ENCODE measurements around the gene D2HGDH. TPM values are rescaled to one million over a fixed set of nuclear protein-coding genes. Genes with fewer than 3 reads are reported as not detected.

Gene D2HGDH
- 8.0 TPM for total RNA-seq

GRCh38 chr2:241734467-241735208 is at the start of gene D2HGDH:
Gene D2HGDH, plus strand, starts transcription at chr2:241734630. Its CDS starts 595 bp downstream, at chr2:241735225.
- peak; percentile 82 for DNase-seq

- no peak for DNase-seq
These were observed 48.1 kb upstream of the D2HGDH start for GRCh38 chr2:241686324-241686649.

DNA sequence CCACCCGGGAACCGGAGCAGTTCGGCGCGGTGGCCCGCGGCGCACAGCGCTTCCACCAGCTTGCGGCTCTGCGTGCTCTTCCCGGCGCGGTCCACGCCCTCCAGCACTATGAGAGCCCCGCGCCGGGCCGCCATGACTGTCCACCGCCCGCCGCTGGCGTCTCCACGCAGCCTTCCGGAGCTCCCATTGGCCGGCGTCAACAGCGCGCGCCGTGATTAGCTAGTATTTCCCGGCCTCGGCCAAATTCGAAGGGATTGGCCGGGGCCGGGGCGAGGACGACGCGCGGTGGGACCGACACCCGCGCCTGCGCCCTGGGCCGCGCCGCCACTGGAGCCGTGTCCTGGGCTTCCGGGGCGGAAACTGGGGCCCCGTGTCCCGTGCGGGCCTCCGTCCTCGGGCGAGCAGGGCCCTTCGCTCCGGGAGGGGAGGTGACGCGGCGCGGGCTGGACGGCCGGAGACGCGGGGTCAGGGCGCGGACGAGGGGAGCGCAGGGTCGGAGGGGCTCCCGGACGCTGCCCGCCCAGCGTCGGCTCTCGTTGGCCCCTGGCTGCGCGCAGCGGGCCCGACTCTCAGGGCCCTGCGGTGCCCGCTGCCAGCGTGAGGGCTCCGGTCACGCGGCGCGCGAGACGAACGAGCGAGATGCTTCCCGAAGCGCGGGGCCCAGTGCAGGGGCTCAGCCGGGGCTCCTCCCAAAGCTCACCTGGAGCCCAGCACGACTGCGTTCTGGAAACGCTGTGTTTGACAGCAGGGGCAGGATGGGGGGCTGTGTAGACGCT is 47.6 kb upstream of the D2HGDH start, which contains the start of gene DTYMK:
Gene DTYMK, minus strand, starts transcription at position 166 of the 776 bp plus-strand sequence. Its CDS starts 32 bp downstream, at position 134.
- DNase-seq = peak; percentile 92

DNA sequence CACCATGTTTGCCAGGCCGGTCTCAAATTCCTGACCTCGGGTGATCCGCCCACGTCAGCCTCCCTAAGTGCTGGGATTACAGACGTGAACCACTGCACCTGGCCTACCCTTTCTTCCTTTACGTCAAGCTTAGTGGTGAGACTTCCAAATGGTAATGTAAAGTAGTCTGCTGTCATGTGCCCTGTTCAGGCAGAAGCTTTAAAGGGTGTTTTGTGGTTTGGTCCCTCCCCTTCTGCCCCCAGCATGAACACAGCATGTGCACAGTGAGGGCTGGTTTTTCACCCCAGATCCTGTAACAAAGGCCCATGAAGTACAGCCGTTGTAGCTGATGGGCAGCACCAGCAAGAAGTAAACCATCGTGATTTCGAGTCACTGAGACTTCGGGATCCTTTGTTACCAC is 45.1 kb upstream of the D2HGDH start:
- no peak for DNase-seq

DNA sequence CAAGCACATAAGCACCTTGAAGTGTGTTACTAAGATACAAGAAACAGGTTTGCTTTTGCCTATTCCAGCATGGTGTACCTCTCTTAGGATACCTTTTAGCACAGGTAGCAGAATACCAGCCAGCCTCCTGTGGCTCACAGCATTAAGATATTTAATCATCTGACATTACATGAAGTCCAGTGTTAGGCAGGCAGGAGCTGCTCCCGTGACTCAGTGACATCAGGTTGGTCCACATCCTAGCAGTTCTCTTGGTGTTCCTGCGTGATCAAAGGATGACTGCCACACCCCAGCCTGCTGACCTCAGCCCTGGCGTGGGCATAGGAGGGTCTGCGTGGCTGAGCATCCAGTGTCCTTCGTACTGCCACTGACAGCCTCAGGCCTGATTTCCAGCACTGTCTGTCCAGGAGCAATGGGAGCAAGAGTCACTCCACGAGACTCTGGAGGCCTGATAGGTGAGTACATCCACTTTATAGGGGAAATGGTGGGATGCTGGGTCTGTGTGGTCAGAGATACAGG is 44.2 kb upstream of the D2HGDH start:
- DNase-seq = no peak

GRCh38 chr2:241692448-241692847 is 42.0 kb upstream of the D2HGDH start:
- DNase-seq = no peak

DNA sequence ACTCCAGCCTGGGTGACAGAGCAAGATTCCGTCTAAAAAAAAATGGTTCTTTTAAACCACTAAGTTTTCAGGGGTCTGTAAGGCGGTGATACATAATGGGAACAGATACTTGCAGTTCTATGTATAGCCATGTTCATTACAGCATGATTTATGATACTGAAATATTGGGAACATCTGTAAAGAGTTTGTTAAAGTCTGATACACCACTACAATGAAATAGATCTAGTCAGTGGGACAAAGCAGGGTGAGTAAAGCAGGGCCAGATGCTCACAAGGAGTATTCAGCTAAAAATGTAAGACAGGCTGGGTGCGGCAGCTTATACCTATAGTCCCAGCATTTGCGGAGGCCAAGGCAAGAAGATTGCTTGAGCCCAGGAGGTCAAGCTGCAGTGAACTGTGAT is 38.8 kb upstream of the D2HGDH start:
- no peak for DNase-seq

DNA sequence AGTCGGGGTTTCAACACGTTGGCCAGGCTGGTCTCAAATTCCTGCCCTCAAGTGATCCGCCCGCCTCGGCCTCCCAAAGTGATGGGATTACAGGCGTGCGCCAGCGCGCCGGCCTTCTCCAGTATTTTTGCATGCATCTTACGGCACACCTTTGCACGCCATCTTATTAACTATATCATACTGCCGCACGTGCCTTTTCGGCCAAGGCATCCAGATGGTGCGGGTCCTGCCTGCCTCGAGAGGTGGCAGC is 33.4 kb upstream of the D2HGDH start:
- DNase-seq = no peak

DNA sequence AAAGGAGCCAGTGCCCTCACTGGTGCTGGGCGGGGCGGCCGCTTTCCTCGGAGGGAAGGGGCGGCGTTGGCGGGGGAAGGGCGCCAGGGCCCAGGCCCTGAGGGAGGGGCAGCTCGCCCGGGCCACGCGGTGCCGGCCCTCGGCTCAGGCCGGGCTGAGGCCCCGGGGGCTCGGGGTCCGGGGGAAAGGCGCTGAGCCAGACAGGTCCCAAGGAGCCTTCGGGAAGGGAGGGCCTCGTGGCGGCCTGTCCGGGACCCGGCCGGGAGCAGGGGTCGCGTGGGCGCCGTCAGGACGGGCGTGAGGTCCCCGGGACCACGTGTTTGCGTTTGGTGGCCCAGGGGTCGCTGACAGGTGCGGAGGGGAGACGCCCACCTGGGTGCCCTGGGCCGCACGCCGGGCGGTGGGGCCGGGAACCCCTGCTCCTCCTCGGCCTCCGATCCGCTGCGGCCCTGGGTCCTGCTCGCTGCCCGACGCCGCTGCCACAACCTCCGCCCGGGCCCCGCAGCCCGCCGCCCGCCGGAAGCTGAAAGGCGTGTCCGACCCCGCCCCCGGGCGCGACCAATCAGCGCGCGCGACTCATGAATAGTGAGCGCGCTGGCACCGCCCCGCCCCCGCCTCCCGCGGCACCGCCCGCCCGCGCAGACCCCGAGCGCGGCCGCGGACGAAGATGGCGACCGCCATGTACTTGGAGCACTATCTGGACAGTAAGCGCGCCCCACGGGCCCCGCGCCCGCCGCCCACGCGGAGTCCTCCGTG is 32.9 kb upstream of the D2HGDH start, which contains the start of gene ING5:
Gene ING5, plus strand, starts transcription at position 641 of the 756 bp plus-strand sequence. Its CDS starts 27 bp downstream, at position 668.
- peak; percentile 89 for DNase-seq

DNA sequence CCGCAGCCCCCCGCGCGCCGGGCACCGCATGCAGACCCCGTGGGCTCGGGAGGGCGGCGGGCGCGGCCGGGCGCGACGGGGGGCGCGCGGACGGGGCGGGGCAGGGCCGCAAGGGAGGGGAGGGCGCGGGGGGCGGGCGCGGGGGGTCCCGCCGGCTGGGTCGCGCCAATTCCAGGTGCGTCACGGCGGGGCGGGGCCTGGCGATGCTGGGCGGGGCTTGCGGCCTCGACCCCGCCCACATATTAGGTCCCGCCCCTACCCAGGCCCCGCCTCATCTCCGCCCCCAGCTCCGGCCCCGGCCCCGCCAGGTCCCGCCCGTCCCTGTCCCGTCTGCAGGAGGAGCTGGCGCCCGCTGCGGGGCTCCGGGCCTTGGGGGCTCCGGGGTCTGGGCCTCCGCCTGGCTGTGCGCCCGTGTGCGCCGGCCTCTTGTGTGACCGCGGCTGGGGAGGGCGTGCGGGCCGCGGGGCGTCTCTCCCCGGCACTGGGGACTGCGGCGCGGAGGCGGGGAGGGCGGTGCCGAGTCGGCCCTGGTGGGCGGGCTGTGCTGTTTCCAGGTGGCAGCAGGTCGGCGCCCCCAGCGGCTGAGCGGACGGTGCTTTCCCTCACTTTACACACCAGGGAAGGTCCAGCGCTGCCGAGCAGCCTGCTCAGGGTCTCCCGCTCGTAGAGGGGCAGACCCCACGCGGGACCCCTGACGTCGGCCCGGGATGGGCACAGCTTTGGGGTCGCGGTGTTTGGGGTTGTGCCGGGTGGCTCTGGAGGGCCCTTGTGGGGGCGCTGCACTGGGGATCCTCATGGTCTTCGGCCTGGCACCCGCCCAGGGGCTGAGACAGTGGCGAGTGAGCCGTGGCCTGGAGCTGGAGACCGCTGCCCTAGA is 32.0 kb upstream of the D2HGDH start:
- peak; percentile 78 for DNase-seq

- DNase-seq = no peak
These were observed 31.3 kb upstream of the D2HGDH start for GRCh38 chr2:241703032-241703604.

GRCh38 chr2:241706537-241706936 is 27.9 kb upstream of the D2HGDH start:
- no peak for DNase-seq

GRCh38 chr2:241708879-241709278 is 25.6 kb upstream of the D2HGDH start:
- DNase-seq = no peak

DNA sequence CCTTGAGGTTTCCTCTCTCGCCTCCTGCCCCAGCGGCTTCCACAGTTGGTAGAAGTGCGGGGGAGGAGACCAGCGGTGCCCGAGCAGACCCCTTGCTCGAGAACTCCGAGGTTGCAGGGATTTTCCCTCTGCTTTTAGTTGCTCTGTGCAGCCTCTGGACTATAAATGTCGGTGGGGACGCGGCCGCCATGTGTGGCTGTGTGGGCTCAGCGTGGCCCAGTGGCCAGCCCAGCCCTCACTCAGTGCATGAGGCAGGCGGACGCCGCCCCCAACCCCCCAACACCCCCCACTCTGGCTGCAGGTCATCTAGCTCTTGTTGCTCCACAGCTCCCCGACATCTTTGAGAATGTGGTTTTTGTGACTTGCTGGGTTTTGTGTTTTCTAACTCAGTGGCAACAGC is 15.3 kb upstream of the D2HGDH start:
- no peak for DNase-seq

GRCh38 chr2:241720099-241720498 is 14.3 kb upstream of the D2HGDH start:
- no peak for DNase-seq

- no peak for DNase-seq
These were observed 13.9 kb upstream of the D2HGDH start for GRCh38 chr2:241720560-241720959.

DNA sequence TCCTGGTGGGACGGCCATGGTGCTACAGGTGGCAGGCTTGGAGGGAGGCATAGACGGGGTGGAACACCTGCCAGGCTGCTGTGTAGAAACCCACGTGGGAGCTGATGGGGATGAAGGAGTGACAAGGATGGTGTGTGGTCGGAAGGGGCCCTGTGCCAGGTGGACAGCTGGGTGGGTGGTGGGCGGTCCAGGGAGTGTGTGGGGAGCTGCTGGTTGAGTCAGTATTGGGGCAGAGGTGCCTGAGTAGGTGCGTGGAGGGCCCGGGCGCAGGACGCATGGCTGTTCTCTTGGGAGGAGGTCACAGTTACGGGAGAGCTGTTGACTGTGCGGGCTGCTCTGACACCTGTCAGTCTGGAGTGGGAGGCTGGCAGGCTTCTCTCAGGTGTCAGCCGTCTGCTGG is 12.6 kb upstream of the D2HGDH start:
- DNase-seq = no peak

GRCh38 chr2:241722896-241723454 is 11.5 kb upstream of the D2HGDH start:
- DNase-seq = no peak

DNA sequence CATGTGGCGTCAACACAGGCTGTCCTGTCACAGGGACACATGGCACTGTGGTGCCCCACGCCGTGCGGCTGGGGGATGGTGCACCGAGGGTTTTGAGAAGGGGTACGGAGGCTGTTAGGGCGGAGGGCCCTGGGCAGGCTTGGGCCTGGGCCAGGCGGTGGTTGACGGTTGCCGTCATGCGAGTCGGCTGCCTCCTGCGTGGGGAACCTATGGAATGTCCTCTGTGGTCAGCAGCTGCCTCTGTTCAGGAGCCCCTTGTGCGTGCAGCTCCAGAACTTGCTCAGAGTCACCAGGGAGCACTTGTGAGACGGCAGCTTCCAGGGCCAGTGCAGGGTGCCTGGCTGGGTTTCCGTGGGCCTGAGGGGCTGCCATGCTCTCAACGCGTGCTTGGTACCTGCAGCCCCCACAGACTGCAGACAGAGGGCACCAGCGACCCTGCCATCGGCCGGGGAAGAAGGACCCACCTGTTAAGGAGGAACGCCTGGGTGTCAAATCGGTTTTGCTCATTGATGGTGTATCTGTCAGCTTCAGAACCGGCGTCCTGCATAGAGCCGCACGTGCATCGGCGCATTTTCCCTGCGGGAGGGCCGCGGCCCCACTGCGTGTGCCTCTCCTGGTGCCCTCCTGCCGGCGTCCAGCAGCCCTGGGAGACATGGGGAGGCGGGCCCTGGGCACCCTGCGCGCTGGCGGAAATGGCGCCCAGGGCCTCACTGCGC is 10.0 kb upstream of the D2HGDH start:
- DNase-seq = no peak

All from occipital lobe (tissue), 2 donors.